ENCODE results near the gene HPCAL1.
A peak's percentile ranks its signal among the peaks of the same experiment; 100 is the strongest.
"Not testable (repeated sequence)": the region's sequence is repeated elsewhere in the genome, so short reads cannot be mapped to it uniquely, and the experiment has no call there.

Gene HPCAL1

DNA sequence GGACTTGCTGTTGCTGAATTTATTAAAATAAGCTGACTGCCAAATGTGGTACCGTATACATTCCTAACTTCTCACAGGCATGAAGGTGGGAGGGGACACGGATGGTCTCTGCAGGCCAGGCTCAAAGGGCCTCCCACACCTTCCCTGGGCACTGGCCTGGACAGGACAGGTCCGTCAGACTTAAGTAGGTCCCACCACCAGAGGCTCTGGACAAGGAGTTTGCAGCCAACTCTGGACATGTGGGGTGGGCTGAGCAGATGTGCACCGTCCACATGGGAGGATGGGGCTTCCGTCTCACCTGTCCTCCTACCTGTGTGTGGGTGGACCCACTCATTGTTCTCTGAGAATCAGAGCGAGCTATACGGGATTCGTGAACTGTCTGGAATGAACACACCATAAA, 137.3 kb downstream of the HPCAL1 start:
- H3K27ac ChIP-seq: no peak overlapping the region
- no peak overlapping the region for H3K4me3 ChIP-seq
- DNase-seq (ENCODE audit: low spot score): no peak
- no peak for TF ChIP-seq CTCF (IDR thresholded peaks at IDR 0.05)

GRCh38 chr2:10440736-10441135, 138.0 kb downstream of the HPCAL1 start:
- DNase-seq (ENCODE audit: low spot score): no peak
- no peak for TF ChIP-seq CTCF (IDR thresholded peaks at IDR 0.05)
- Histone ChIP-seq H3K27ac (no peak overlapping the region), H3K4me3 (no peak overlapping the region)

DNA sequence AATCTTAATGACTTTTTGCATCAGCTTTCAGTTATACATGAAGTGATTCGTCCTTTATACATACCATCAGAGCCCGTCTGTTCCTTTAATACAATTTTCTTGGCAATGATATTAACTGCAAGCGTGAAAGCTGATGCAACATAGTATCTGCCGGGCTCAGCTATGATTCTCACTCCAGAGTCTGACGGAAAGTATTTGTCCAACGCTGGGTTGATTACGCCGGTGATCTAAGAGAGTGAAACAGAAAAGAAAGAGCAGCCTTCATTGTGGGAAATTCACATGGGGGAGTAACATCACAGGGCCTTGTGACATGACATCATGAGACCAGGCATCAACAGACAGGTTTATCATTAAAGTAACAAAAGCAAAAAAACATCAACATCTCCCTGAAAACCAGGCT, 139.2 kb downstream of the HPCAL1 start:
- no peak overlapping the region for H3K4me3 ChIP-seq
- H3K27ac ChIP-seq: no peak overlapping the region
- TF ChIP-seq CTCF (IDR thresholded peaks at IDR 0.05): no peak
- no peak for DNase-seq (ENCODE audit: low spot score)

GRCh38 chr2:10442469-10443126, 139.9 kb downstream of the HPCAL1 start:
- not testable (repeated sequence) for H3K4me3 ChIP-seq; DNase-seq (ENCODE audit: low spot score); H3K27ac ChIP-seq

DNA sequence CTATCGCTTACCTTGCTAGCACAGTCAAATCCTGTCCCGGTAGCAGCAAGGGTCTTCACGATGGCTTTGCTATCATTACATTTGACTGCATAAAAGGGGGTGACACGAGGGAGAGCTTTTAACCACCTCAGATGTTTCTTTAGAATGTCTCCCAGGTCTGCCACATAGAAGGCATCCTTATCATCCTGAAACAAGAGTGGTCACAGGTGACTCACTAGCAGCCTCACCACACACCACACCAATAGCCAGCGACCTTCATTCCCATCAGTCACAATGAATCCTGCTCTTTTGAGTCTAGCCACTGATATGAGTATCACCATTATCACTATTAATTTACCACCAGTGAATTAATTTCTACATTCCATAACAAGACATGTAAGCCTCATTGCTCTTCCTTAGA, 141.8 kb downstream of the HPCAL1 start:
- TF ChIP-seq CTCF (IDR thresholded peaks at IDR 0.05): no peak
- DNase-seq (ENCODE audit: low spot score): no peak
- peak overlapping the region; percentile 42 to 98 for H3K27ac ChIP-seq
- H3K4me3 ChIP-seq: no peak overlapping the region

DNA sequence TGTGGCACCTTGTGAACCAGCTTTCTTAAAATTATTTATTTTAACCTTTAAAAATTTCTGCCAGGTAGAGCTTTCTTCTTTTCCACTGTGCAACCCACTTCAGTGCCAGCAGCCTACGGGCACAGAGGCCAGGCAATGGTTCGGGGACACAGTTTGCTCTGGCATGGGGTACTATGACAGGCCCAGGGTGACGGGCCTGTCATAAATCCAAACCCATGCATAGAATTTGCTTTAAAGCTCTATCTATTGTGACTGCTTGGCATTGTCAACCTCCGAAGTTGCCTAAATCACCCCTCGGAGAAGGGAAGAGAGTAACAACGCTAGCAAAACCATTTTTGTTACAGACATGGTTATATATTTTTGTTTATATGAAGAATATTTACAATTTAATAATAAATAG, 143.9 kb downstream of the HPCAL1 start:
- DNase-seq (ENCODE audit: low spot score): no peak
- Histone ChIP-seq H3K27ac (peak overlapping the region; percentile 85 to 98), H3K4me3 (peak overlapping the region; percentile 87)
- TF ChIP-seq CTCF (IDR thresholded peaks at IDR 0.05): no peak

GRCh38 chr2:10447300-10447894, 144.7 kb downstream of the HPCAL1 start:
- no peak for DNase-seq (ENCODE audit: low spot score)
- TF ChIP-seq CTCF (IDR thresholded peaks at IDR 0.05): no peak
- Histone ChIP-seq H3K4me3 (peak overlapping the region; percentile 87), H3K27ac (peak overlapping the region; percentile 85 to 98)
